GM19438 (cell line): ENCODE results near the gene HSD3B1.
"Not testable (repeated sequence)": the region's sequence is repeated elsewhere in the genome, so short reads cannot be mapped to it uniquely, and the experiment has no call there.

ENCODE experiments used
- ATAC-seq: cut with Tn5 transposase; IDR thresholded peaks from one replicate; pipeline ENCODE4 v1.9.1; 2021; ENCODE audit warnings: low read depth; ENCODE audit not compliant: unreplicated experiment

HSD3B1 gene

GRCh38 chr1:119551218-119551617 is 44.2 kb downstream of the HSD3B1 start:
- no peak for ATAC-seq

- not testable (repeated sequence) for ATAC-seq
These were observed 45.6 kb downstream of the HSD3B1 start for GRCh38 chr1:119552656-119553055.

GRCh38 chr1:119553302-119554071 is 46.5 kb downstream of the HSD3B1 start:
- not testable (repeated sequence) for ATAC-seq

- no peak for ATAC-seq
These were observed 47.2 kb downstream of the HSD3B1 start for GRCh38 chr1:119554183-119554582.

GRCh38 chr1:119556423-119556822 is 49.4 kb downstream of the HSD3B1 start:
- no peak for ATAC-seq

GRCh38 chr1:119560402-119560801 is 53.4 kb downstream of the HSD3B1 start:
- ATAC-seq = not testable (repeated sequence)

- ATAC-seq = no peak
These were observed 57.5 kb downstream of the HSD3B1 start for GRCh38 chr1:119564548-119564947.
